TTC549 (cell line): ENCODE results near the gene SLC7A4.
"Not testable (repeated sequence)": the region's sequence is repeated elsewhere in the genome, so short reads cannot be mapped to it uniquely, and the experiment has no call there.

ENCODE experiments used
- FAIRE-seq: peaks from 2 replicates; lab custom pipeline; 2012; peaks lifted over from hg19 to GRCh38; lab: Jason Lieb, UNC

SLC7A4 gene

DNA sequence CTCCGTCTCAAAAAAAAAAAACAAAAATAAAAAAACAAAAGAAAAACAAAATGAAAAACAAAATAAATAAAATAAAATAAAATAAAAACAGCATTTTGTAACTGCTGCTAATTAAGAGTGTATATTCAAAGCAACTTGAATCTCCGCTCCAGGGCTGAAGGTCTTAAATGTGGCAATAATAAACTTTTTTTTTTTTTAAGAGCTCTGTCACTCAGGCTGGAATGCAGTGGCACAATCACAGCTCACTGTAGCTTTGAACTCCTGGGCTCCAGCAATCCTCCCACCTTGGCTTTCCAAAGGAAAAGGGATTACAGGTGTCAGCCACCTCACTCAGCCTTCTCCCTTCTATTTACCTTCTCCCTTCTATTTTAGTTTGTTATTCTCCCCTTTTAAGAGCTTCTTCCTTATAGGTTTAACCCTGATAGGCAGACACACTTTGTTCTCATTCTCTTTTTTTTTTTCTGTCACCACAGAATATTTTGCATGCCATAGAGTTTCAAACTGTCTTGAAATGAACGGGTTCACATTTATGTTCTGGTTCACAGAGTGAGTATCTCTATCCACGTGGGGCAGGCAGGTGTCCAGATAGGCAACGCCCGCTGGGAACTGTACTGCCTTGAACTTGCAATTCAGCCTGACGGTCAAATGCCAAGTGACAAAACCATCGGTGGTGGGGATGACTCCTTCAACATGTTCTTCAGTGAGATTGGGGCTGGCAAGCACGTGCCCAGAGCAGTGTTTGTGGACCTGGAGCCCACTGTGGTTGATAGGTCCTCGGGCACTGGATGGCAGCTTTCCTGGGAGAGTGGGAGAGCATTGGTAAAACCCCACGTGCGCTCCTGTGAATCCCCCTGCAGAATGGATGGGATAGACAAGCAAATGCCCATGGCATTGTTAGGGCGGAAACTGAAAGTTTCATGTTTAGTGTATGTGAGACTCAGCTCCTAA lies 32.8 kb upstream of the SLC7A4 start:
- FAIRE-seq = no peak

DNA sequence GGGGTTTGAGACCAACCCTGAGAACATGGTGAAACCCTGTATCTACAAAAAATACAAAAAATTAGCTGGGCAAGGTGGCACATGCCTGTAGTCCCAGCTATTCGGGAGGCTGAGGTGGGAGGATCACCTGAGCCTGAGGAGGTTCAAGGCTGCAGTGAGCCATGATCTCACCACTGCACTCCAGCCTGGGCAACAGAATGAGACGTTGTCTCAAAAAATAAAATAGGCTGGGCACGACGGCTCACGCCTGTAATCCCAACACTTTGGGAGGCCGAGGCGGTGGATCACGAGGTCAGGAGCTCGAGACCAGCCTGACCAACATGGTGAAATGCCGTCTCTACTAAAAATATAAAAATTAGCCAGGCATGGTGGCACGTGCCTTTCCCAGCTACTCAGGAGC lies 32.1 kb upstream of the SLC7A4 start:
- FAIRE-seq = not testable (repeated sequence)

DNA sequence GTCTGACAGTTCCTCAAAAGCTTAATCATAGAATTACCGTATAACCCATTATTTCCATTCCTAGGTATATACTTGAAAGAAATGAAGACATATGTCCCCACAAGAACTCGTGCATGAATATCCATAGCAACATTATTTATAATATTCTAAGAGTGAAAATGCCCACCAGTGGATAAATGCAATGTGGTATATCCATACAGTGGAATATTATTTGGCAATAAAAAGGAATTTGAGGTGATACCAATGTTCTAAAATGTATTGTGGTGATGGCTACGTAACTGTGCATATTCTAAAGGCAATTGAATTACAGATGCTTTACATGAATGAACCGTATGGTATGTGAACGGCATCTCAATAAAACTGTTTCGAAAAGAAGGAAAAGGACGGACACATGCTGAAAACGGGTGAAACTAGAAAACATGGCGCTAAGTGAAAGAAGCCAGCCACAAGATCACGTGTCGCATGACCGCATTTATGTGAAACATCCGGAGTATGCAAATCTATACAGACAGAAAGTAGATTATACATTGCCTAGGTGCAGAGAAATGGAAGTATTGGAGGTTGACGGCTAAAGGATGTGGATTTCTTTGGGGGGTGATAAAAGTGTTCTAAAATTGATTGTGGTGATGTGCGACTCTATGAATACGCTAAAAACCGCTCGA lies 29.4 kb upstream of the SLC7A4 start:
- not testable (repeated sequence) for FAIRE-seq

DNA sequence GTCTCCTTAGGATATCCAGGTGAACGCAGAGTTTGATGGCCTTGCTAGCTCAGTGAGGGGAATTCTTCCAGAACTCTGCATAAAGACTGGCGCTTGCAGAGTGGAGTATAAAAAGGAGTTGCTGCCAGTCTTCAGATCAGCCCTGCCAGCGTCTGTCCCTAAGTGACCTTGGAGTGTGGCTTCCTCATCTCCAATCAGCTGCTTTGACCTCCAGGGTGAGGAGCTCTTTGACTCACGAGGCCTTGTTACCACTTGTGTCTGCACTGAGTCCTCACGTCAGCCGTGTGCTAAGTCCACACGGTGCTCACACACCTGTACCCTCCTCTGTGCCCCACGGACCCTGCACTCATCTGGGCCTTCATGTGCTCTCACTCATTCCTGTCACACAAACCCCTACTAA lies 28.0 kb upstream of the SLC7A4 start:
- FAIRE-seq = not testable (repeated sequence)

DNA sequence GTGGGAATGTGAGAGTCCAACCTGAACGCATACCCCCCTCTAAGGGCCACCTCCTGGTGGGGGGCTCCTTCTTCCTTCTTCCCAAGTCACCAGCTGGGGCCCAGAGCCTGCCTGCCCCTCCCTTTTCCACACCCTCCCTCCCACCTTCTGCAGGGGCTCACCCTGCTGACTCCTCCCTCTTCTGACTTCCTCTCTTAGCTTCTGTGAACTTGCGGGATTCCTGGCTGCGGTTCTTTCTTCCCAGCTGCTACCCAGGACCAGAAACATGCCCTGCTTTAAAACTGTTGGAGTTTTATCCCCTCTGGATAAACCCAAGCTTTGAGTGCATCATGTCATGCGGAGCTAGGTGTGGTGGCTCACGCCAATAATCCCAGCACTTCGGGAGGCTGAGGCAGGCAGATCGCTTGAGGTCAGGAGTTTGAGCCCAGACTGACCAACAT lies 23.5 kb upstream of the SLC7A4 start:
- FAIRE-seq = no peak

DNA sequence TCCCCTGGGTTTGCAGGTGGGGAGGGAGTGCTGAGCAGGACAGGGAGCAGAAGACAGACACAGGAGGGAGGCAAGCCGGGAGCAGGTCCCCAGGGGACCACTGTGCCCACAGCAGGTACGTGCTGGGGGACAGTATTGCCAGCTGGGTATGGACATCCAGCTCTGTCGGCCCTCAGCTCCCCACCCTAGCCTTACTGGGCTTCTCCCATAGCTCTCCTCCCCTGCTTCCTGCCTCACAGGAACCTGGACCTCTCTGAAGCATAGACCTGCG lies 23.1 kb upstream of the SLC7A4 start:
- FAIRE-seq = no peak

DNA sequence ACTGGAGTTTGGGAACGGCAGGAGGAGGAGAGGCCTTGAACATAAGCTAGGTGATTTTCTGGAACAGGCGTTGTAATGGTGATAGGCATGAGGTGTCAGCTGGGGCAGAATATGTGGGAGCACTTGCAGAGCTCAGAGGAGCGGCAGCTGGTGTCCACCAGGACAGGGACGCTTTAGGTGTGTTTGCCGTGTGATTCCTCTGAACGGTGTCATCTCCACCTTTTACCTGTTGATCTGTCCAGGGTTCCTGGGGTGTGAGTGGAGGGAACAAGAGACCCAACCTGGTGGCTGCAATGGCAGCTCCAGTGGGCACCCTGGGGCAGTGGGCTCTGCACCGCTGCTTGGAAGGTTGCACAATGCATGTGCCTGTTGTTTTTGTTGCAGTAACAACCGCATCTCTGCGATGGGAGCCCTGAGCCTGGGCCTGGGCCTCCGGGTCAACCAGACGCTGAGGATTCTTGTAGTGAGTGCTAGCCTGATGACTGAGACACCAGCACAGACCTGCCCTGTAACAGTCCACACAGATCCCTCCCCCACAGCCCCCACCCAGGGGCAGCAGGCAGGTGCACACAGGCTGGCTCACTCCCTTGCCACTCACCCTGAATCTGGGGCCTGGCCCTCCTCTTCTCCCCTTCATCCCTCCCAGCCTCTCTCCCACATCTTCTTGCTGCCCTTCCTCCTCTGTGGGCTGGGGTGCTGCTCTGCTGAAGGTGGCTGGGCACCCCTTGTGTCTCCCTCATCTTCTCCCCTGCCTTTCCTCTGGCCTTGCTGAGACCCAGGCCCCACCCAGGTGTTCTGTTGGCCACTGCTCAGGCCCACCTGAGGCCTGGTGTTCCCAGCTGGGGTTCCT lies 22.6 kb upstream of the SLC7A4 start:
- no peak for FAIRE-seq

DNA sequence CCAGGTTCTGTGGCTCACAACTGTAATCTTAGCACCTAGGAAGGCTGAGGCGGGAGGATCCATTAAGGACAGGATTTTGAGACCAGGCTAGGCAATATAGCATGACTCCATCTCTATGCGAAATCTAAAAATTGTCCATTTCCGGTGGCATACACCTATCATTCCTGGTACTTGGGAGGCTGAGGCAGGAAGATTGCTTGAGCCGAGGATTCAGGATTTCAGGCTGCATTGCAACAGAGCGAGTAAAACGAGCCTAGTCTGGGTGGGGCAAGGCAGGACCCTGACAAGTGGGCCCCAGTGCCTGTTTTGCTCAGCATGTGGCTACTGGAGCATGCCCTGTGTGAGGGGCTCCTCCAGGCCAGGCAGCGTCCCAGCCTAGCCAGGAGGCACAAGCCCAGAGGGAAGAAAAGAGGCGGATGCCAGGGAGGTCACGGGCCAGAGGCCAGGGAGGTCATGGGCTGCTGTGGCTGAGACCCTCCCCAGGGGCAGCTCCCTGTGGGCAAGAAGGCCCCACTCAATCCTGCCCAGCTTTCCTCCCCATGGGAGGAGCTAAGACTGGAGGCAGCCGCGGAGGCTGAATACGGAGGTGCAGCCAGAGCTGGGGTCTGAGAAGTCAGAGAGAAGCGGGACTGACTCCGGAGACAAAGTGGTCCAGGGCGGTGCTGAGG lies 21.8 kb upstream of the SLC7A4 start:
- no peak for FAIRE-seq

DNA sequence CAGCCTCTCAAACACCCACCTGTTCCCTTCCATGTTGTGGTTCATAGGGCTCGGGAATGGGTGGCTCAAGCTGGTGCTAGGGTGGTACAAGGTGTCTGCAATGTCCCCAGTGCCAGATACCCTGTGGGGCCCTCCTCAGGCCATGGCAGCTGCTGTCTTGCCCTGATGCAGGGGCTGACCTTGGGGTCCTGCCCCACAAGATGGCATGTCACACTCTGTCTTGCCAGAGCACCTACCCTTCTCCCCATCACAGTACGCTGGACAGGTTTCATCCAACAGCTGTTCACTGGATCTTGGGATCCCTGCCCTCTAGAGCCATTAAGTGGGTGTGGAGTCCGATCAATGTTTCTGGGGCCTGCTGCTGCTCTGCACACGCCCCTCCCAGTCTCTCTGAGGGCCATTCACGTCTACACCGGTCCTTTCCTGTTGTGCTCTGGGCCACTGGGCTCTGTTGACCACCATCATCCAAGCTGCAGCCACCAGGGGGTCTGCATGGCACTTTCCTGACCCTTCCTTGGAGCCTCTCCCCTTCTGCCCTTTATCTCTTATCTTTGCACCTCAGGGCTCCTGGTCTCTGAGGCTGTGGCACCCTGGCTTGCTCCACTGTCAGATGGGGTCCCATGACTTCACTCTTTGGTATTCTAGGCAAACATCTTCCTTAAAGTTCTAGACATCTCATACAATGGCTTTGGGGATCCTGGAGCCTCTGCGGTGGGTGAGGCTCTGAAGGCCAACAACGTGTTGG lies 20.5 kb upstream of the SLC7A4 start:
- FAIRE-seq = no peak

DNA sequence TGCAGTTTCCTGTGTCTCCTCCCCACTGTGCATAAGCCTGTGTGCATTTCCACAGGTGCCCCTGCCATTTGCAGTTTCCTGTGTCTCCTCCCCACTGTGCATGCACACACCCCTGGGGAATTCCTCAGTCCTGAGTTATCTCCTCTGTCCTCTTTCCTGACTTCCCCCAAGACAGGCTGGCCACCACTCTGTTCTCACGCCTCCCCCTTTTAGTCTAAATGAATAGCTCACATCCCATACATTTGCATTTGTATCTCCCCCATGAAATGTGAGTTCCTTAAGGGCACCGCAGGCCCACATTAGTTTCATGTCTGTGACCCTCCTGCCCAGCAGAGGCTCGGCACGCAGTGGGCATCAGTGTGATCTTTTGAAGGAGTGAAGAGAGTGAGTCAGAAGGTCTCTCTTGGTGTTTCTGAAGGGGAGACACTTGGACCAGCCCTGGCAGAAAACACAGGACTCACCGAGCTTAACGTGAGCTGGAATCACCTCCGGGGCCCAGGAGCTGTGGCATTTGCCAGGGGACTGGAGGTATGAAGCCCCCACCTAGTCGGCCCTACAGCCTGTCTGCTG lies 19.6 kb upstream of the SLC7A4 start:
- no peak for FAIRE-seq

DNA sequence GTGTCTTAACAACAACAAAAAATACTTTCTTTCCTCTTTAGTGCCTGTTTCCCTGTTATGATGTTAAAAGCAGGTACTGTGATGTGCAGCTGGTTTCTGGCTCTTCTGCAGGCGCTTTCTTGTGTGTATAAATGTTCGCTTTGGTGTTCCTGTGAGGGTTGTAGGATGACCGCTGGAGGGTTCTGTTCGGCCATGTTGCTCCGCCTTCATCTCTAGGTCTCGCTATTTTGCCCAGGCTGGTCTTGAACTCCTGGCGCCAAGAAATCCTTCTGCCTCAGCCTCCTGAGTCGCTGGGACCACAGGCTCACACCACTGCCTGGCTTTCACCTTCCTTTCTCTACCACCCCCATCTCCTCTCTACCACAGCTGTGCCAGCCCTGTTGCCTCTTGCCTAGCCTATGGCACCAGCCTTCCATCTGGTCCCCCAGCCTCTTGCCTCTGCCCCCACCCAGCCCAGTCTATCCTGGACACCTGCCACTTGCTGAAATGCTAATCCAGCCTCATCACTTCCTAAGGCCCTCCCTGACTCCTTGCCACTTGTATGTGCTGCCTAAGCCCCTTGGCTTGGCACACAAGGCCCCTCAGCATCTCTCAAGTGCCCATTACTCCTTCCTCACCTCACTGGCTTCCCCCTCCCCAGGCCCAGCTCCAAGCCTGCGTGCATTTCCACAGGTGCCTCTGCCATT lies 18.9 kb upstream of the SLC7A4 start:
- FAIRE-seq = no peak

DNA sequence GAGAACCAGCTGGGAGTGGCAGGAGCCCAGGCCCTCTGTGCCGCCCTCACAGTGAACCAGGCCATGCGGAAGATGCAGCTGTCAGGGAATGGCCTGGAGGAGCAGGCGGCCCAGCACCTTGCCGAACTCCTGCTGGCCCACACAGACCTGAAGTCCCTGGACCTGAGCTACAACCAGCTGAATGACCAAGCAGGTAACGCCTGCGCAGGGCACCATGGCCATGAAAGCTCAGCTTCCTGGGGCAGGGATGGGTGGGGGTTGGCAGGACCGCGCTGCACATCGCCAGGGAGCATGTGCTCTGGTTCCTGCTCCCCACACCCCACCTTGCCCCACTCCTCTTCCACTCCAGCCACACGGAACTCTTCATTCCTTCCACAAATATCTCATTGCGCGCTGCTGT lies 16.6 kb upstream of the SLC7A4 start:
- not testable (repeated sequence) for FAIRE-seq

DNA sequence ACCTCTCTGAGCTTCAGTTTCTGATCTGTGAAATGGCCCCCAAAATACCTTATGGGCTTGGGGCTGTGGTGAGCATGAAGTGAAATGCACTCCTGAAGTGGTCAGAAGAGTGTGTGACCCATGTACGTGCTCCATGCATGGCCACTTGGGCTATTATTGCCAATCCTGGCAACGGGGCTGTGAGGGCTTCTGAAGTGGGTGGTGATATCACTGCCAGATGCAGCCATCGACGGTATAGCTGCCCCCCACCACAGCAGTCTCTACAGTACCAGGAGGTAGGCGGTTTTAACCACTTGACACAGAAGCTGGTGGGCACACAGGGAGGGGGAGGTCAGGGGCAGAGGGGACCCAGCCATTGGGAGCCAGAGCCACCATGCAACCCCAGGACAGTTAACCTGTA lies 16.1 kb upstream of the SLC7A4 start:
- not testable (repeated sequence) for FAIRE-seq

DNA sequence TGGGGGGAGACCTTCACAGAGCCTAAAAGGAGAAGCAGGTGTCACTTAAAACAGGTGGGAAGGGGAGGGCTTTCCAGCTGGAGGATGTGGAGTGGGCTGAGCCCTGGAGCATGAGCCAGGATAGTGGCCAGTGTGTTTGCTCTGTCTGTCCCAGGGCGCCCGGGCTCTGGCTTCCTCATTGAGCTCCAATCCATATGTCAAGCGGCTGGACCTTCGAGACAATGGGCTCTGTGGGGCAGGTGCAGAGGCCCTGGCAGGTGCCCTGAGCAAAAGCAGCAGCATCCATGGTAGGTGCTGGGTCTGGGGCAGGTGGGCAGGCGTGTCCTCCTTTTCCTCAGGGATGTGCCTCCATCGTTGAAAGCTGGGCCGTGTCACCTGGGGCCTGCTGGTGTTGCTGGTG lies 15.4 kb upstream of the SLC7A4 start:
- no peak for FAIRE-seq

DNA sequence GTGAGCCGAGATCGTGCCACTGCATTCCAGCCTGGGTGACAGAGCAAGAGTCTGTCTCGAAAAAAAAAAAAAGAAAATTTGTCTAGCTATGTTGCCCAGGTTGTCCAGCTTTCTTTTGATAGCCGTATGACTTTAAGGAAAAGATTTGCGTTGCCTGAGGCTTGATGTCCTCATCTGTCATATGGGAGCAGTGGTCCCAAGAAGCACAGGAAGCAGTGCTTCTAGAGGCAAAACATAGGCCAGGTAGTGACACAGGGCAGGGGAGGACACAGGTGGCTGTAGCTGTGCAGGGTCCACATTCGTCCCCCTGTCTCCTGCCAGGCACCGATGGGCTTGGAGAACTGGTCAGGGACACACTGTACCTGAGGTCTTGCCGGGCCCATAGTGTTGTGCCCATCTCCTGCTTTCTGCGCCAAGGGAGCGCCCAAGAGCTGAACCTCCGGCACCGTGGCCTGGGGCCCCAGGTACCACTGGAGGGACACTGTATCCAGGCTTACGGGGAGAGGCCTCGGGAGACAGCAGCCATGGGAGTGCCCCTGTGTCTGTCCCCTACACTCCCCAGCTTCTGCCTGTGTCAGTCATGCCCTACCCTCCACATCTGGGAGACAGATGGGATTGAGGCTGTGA lies 14.8 kb upstream of the SLC7A4 start:
- no peak for FAIRE-seq

DNA sequence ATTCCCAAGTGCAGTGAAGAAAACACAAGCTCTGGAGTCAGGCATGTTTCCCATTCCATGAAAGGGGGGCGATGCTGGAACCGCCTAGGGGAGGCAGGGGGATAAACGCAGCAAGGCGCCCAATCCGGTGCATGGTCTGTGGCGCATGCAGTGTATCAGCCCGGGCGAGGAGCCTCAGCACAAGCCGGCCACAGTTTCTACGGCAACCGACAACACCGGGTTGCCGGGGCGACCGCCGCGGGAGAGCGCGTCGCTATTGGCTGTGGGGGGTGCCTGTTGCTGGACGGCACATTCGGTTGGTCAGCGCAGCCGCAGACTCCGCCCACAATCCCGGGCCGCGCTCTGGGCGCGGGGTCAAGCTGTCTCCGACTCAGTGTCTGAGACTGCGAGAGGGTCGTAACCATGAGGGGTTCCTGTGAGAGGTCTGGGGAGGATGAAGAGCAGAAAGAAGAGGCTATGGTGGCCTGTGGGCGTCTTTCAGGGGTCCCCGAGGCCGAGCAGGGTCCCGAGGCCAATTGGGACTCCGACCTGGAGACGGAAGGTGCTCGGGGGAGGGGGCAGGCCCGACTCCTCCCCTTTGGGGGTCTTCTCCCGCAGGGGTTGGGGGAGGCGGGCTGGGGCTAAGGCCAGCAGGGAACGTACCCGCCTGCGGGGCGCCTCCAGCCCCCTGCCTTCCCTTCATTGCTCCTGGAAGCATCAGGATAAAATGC lies 13.4 kb upstream of the SLC7A4 start, which contains the start of gene LRRC74B:
Gene LRRC74B, plus strand, starts transcription at position 362 of the 710 bp plus-strand sequence. Its CDS starts 41 bp downstream, at position 403.
- no peak for FAIRE-seq

DNA sequence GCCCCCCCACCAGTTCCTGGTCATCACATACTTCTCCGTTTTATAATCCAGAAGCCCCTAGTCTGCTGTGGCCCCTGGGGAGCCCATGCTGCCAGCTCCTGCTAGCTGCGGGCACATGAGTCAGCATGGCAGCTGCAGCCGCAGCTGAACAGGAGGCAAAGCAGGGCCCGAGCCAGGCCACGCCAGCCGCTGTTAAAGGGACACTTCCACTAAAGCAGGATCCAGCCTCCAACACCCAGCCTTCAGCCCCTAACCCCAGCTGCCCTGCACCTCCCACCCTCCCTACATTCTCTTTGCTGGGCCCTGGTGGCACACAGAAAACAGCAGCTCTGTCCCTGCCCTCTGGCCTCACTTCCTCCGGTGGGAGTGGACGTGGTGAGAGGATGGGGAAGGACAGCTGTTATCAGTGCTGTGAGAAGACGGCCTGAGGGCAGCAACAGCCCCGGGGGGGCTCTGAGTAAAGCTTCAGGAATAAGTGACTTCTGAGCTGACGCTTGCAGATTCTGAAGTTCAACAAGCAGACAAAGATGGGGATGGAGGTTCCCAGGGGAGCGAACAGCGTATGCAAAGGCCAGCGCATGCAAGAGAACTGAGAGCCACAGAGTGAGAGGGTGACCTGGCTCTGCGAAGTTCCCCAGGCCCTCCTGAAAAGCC lies 12.7 kb upstream of the SLC7A4 start:
- no peak for FAIRE-seq

DNA sequence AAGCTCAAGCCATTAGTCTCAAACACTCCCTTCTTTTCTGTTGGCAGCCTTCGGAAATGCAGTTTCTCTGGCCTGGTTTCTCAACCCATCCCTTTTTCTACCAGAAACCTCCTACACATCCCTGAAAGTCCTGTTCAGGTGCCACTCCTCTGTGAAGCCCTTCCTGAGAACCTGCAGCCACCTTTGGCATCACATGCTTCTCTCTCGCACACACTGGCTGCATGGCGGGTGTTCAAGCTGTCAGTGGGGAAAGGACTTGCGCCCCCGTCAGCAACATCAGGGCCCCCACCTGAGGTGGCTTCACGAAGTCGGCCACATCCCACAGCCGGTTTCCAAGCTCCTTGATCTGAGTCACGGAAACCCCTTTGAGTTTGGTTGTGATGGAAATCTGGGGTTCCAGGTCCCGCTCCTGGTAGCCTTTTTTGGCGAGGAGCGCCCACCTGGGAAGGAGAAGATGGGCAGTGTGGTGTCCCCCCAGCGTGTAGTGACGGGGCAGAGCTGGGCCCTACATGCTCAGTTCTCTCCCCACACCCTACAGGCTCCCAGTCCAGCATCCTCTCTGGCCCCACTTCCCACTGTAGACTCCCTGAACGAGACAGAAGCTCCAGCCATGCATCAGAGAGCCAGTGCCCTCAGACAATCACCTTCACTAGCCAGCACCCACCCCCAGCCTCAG lies 11.6 kb upstream of the SLC7A4 start:
- no peak for FAIRE-seq
